Right ventricle myocardium inferior (tissue), 1 donor: ENCODE results near the gene CALCA. TPM values are rescaled to one million over a fixed set of nuclear protein-coding genes. Genes with fewer than 3 reads are reported as not detected.
A peak's percentile ranks its signal among the peaks of the same experiment; 100 is the strongest.
"Not testable (repeated sequence)": the region's sequence is repeated elsewhere in the genome, so short reads cannot be mapped to it uniquely, and the experiment has no call there.

Experiments
- ATAC-seq: fragments of 200-7000 bp; cut with Tn5 transposase; one replicate; pipeline ENCODE4 v1.9.1; 2020; ENCODE audit warnings: mild to moderate bottlenecking, moderate library complexity
- DNase-seq: peaks from one replicate; pipeline ENCODE4 v3.0.0; 2021; ENCODE audit errors: missing footprints
- intact Hi-C: fragments of 100-400 bp; cut with DNase I; formaldehyde crosslinking; loops from one replicate; pipeline ENCODE4 v1.11.0; 2022
- long read RNA-seq: library from polyadenylated mRNA; unstranded; transcript quantifications from one replicate; pipeline ENCODE4 v2.0.0, GENCODE V29; 2021
- total RNA-seq: library from RNA; stranded (reverse); fragmentation: NEBNext Ultra II Directional; extraction: Animal tissue kit (Norgen Biotek cat#: 25700); gene quantifications from one replicate; pipeline ENCODE4 v1.2.1, GENCODE V29; 2021
- donor health status: DM: no; HTN: yes; CAD: no; lungs with severe emphysema.

Gene CALCA, protein sequence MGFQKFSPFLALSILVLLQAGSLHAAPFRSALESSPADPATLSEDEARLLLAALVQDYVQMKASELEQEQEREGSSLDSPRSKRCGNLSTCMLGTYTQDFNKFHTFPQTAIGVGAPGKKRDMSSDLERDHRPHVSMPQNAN
- not detected for total RNA-seq
- long read RNA-seq, result 0 reads

DNA sequence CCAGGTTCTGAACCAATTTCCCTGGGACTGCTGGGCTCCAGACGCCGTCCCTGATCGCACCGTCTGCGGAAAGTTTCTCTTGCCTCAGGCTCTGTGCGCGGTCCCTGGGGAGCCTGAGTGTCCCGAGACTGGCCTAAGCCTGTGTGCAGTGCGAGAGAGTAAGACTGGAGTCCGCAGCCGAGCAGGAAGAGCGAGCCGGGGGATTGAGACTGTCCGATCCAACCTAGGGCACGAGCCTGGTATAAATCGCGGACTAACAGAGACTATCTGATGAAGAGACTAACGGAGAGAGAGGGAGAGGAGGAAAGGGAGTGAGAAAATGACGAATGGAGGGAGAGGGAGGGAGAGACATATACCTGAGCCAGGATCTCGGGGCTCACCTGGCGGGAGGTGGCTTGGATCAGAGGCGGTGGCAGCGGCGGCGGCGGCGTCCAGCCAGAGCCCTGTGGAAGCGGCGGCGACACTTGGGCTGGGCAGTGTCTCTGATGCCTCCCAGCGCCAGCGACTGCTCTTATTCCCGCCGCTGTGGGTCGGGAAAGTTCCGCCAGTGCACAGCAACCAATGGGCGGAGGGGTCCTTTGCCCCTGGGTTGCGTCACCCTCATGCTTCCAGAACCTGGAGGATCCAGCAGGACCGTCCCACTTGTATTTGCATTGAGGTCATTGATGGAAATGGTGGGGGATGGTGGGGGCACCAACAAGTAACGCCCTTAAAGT lies at the start of gene CALCA:
CALCA (minus strand) TSS at position 487 of the 716 bp plus-strand sequence. CDS start 1,159 bp downstream, outside the sequence.
- intact Hi-C loops, result no loop called here
- no peak for DNase-seq
- no peak for ATAC-seq

DNA sequence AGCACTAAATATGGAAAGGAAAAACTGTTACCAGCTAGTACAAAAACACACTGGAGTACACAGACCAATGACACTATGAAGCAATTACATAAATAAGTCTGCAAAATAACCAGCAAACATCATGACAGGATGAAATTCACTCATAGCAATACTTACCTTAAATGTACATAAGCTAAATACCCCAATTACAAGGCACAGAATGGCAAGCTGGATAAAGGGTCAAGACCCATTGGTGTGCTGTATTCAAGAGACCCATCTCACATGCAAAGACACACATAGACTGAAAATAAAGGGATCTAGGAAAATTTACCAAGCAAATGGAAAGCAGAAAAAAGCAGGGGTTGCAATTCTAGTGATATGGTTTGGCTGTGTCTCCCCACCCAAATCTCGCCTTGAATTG lies 44.0 kb upstream of the CALCA start:
- ATAC-seq (no peak), DNase-seq (no peak)
- intact Hi-C loops, result no loop called here

DNA sequence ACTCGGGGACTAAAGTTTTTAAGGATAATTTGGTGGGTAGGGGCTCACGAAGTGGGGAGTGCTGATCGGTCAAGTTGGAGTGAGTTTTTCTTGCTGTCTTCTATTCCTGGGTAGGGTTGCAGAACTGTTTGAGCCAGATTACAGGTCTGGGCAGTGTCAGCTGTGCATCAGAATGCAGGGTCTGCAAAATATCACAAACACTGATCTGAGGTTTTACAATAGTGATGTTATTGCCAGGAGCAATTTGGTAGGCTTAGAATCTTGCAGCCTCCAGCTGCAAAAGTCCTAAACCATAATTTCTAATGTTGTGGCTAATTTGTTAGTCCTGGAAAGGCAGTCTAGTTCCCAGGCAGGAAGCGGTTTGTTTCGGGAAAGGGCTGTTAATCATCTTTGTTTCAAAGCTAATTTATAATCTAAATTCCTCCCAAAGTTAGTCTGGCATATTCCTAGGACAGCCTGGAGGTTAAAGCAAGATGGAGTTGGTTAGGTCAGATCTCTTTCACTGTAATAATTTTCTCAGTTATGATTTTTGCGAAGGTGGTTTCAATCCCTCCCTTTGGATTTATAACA lies 39.7 kb upstream of the CALCA start:
- ATAC-seq, result no peak
- DNase-seq, result no peak
- intact Hi-C loops, result no loop called here

DNA sequence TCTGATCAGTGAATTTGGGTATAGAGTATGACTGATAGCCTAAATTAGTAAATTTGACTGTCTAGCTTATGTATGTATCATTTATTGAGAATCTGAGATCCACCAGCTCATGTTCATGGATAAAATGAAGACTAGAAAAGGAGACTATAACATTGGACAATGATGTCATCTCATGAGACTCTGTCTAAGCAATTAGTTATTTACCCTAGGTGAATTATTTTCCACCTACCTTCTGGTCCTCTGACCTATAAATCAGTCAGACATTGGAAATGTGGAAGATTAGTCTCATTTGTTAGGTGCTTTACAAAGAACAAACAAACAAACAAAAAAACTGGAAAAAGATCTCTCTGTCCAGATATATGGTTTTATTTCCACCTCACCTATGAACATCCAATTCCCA lies 38.7 kb upstream of the CALCA start:
- ATAC-seq (no peak), DNase-seq (no peak)
- intact Hi-C loops, result no loop called here

DNA sequence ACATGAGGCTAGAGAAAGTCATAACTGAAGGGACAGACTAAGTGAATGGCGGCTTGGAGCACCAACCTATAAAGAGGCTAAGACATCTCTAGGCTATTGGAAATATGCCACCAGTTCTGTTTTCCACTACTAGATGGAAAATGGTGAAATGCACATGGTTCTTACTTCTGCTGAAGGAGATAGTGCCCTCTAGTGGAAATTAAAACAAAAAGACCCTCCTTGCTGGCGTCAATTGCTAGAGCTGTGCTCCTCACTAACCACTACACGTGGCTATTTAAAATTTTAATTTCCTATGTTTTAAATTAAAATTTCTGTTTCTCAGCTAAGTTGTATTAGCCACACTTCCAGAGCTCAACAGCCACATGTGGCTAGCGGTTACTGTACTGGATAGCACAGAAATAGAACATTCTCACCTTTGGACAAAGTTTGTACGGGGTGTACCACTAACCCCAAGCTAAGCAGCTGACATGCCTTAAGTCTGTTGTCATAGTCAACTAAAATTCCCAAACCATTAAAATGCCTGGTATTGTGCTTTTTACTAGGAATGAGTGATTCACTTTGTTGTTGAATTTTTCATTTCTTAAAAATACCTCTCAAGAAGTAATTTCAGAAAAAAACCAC lies 34.1 kb upstream of the CALCA start:
- intact Hi-C loops, result no loop called here
- no peak for ATAC-seq
- no peak for DNase-seq

DNA sequence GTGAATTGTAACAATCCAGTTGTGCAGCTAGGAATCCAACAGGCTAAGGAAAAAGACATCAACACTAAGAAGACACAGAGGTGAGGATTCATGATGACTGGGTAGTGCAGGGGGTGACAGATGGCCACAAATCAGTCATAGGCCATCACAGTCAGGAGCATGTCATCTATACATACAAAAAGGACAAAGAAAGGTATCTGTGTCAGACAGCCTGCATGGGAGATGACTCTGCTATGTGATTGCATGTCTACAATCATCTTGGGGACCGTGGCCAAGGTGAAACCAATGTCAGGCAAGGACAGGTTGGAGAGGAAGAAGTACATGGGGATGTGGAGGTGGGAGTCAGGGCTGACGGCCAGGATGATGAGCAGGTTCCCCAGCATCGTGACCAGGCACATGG lies 16.0 kb upstream of the CALCA start:
- intact Hi-C loops, ATAC-seq, DNase-seq: not testable (repeated sequence)

DNA sequence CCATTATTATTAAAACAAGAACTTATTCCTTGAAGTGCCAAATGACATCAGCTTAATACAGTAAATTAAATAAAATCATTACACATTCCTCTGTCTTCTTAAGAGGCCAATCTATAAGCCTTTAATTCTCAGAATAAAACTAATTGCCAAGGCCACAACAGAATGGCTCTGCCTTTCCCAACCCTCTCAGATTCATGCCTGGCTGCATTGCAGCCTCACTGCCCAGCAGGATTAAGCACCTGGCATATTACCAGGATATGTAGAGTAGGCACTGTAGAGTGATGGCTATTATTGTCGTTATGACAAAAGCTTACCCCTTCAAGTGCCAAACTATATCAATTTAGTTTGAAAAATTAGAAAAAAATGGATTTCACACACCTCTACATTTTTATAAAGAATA lies 9.4 kb upstream of the CALCA start:
- no peak for DNase-seq
- intact Hi-C loops, result no loop called here
- peak; percentile 54 for ATAC-seq

DNA sequence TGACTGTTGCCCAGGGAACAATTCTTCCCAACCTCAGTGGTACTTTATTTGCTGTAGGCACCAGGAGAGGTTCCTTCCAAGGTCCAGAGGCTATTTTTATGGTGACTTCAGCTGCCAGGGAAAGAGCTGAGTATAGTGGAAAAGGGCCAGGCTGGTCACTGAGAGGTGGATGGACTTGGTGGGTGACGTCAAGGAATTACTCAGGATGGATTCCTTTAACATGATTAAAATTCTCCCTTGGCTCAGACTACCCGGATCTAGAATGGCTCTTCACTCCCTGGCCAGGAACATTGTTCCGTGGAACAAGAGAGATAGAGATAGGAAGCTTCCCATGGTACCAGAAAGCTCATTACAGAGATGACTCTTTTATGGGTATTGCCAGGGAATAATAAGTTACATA lies 8.7 kb upstream of the CALCA start:
- intact Hi-C loops, result no loop called here
- DNase-seq, result no peak
- no peak for ATAC-seq

DNA sequence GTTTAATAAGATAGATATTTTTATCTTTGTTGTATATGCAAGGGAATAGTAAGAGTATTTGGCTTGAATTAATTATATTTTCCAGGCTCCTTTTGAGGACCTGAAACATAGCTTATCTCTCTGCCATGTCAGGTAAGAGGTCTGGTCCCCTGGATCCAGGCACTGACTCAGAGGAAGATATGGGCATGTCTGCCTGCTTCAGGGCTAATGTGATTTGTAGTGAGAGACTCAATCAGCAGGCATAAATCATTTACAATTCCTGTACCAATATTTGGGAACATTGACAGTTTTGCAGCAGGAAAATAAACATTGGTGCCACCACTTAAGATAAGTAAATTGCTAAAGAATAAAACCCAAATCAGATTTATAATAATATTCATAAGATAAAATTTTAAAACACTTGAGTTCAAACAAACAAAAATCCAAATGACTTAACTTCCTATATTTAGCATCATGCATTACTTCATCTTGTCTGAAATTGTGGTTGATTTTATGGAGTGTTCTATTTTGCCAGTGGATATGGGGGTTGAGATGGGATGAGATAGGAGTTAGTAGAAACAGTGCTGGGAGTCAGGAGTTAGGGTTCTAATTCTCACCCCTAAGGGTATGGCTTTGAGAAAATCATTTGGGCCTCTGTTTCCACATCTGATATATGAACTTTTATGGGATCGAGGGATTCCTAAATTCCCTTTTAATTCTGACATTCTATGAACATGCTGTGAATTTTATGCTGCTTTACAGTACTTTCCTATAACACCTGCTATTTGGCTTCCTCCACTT lies 5.1 kb upstream of the CALCA start:
- intact Hi-C loops, result no loop called here
- DNase-seq (no peak), ATAC-seq (no peak)

DNA sequence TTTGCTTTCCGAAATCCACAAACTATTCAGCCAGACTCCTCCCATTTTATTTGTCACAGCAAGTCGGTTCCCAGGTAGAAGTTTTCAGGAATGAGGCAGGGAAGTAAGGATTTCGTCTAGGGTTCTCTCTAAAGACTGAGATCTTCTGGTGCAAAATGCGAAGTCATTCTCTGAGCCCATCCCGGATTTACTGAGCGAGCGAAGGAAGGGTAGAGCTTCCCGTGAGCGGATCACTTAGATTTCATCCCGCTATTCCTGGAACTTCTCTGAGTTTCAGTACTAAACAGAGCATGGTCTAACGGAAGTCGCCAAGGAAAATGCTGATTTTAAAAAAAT lies 3.1 kb upstream of the CALCA start:
- intact Hi-C loops, result no loop called here
- no peak for DNase-seq

DNA sequence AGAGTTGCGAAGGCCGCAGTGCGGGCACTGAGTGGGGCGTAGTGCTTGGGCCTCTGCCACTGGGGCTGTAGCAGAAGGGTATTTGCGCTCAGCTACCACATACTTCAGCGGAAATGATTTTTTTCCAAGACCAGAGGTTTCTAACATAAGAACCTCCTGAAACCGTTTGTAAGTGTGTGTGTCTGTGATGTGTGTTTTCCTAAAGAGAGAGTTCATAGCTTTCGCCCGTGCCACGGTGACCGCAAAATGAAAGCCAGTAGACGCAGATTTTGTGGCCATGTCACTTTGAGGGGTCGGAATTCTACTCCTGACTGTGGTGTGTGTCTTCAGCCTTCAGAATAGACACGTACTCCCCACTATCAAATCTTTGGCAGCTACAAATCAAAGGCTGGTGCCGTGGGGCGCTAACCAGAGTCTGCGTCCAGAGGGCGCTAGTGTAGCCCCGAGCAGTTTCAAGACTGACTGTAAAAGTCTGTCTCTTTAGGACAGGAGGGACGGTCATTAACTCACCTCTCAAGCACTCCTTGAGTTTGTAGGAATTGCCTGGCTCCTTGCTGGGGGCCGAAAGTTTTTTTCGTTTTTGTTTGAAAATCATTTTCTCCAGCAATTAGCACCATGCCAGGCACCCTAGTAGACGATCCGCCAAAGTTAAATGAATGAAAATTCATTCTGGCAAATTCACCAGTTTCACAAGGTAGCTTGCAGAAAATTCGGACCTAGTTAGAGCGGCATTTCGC lies 2.5 kb upstream of the CALCA start:
- DNase-seq (no peak), ATAC-seq (peak; percentile 61)
- intact Hi-C loops, result no loop called here

More for the DNA sequence above, 3.1 kb upstream of the CALCA start:
- ATAC-seq, result no peak

DNA sequence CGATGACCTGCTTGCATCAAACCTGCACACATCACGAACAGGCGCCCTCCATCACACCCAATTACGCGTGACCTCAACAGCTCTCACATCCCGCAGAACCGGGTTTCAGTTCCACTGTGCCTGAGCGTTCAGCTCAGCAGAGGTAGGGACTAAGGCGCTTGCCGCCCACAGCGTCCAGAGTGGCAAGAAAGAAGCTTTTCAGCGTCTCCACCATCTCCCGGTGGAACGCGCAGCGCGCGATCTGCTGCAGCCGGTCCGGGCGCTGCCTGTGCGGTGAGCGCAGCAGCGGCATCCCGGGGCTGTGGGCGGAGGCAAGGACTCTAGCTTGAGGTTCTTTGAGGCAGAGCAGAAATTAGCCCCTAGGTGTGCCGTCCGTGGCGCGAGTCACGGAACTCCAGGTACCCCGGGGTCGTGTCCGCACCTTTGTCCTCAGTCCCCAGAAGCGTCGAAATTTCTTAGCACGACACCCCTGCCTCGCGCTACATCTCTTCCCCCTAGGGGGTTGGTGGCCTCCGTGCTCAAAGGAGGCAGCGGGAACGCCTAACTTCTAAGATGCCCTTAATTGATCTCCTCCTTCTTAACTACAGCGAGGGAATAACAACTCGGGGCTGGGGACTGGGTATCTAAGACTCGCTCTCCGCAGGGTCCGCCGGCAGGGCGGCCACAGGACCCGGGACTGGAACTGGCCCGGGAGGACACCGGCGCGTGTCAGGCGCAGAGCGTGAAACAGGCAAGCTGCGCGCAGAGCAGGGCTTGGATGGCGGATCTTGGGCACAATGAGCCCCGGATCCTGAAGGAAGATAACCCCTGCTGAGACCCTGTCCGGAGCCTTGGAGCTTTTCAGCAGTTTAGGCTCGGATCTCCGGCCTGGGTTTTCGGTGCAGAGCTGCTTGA lies 1.7 kb upstream of the CALCA start:
- no peak for DNase-seq
- intact Hi-C loops, result no loop called here
- ATAC-seq, result no peak

DNA sequence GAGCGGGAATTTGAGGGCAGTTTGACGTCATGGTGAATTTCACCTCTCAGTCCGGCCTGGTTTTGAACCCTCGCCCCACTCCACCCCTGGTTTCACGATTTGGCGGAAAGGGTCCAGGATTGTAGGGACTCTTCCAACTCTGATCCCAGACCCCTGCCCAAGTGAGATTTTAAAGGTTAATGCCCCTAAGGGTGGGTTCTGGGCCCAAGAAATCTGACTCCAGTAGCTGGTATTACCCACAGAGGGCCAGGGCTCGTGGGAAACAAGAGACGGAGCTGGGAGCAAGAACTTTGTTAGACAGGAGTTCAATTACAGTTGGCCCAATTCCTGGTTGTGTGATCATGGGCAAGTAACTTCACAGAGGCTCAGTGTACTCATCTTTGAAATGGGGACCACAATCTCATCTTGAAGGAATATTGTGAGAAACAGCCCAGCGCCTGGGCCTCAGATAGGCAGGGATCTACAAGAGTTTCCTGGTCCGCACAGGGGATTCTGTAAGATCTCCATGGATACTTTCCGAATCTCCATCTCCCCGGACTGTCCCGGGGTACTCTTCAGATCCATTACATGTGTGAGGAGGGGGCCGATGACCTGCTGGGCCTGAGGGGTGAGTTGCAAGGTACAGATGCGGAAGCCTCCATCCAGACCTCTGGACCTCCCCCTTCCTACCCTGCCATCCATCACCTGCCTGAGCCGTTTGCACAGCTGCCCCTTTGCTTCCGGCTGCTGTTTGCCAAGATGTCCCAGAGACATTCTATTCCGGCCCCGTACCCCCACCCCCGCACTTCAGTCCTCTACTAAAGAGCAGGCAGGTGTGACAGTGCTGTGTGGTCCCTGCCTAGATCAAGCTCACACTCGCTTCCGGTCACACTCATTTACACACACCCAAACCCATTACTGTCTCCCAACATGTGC lies 687 bp upstream of the CALCA start:
- DNase-seq (no peak), ATAC-seq (no peak)
- intact Hi-C loops, result no loop called here

DNA sequence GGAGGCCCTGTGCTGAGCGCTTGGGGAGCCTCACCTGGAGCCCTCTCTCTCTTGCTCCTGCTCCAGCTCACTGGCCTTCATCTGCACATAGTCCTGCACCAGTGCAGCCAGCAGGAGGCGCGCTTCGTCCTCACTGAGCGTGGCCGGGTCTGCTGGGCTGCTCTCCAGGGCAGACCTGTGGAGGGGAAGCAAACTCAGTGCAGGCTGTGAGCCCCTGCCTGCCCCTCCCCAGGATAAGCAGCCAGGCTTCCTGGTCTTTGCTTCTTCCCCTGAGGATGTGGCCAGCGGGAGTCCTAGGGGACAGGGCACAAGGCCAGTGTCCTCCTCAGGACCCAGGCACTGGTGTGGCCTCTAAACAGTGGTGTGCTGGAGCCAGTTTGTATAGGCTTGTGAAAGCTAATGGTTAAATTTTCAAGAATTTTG lies 2.2 kb downstream of the CALCA start:
- DNase-seq (no peak), ATAC-seq (no peak)
- intact Hi-C loops, result no loop called here

DNA sequence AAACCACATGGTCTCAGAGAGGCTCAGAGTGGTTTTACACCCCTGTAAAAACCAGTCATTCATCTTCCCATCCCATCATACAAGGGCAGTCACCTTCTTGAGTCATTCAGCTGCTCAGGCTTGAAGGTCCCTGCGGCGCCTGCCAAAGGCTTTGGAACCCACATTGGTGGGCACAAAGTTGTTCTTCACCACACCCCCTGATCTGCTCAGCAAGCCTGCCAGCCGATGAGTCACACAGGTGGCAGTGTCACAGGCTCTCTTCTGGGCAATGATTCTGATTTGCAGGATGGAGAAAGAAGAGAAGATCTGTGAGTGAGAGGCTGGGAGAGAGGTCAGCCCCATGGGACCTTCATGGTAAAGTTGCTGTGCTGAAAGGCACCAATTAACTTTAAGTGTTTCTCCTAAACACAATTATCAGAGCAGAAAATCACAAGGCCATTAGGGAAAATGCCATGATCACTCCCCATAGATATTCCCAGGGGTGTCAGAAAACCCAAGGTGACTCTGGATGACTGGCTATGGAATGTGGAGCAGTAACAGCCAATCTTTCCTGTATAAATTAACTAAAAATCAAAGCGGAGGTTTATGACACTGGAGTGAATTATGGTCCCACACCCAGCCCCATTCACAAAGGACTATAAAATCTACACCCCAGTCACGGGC lies 4.4 kb downstream of the CALCA start:
- DNase-seq (no peak), ATAC-seq (no peak)
- intact Hi-C loops, result no loop called here

DNA sequence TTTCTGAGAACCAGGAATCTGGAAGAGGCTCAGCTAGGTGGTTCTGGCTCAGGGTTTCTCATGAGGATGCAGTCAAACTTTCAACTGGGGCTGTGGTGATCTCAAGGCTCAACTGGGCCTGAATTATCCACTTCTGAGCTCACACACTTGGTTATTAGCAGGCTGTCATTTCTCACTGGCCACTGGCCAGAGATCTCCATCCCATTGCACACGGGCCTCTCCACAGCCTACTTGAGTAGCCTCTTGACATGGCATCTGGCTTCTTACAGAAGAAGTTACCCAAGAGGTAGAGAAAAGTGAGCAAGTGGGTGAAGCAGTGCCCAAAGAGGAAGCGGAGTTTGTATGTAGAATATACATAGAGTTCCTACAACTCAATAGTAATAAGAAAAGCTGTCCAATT lies 16.0 kb downstream of the CALCA start:
- intact Hi-C loops, result no loop called here
- DNase-seq (no peak), ATAC-seq (no peak)
